Motor neuron (in vitro differentiated cells): ENCODE data around the gene CES2. TPM values are rescaled to one million over a fixed set of nuclear protein-coding genes. Genes with fewer than 3 reads are reported as not detected.
"Not testable (repeated sequence)": the region's sequence is repeated elsewhere in the genome, so short reads cannot be mapped to it uniquely, and the experiment has no call there.

ENCODE experiments used
- ATAC-seq, 8 experiments: fragments of 200-7000 bp; cut with Tn5 transposase; replicated peaks in 6 of 8; 2 replicates each; pipeline ENCODE4 v1.8.0; 2021; ENCODE audit warnings: mild to moderate bottlenecking in 8 of 8, moderate library complexity in 8 of 8
- H3K27ac ChIP-seq, 2 donors: fragments of 250-450 bp; sonication (Bioruptor Pico); 2 replicates each; pipeline ENCODE4 v1.9.0; 2021; ENCODE audit warnings: antibody characterized with exemption in 2 of 2, mild to moderate bottlenecking in 2 of 2, moderate library complexity in 1 of 2
- H3K4me1 ChIP-seq, 2 donors: fragments of 250-450 bp; sonication (Bioruptor Pico); replicated peaks in 1 of 2; 2 replicates each; pipeline ENCODE4 v1.6.1; 2021; ENCODE audit warnings: antibody characterized with exemption in 2 of 2, mild to moderate bottlenecking in 2 of 2, moderate library complexity in 1 of 2
- H3K4me3 ChIP-seq, 5 donors: fragments of 250-450 bp; sonication (Bioruptor Pico); 2 replicates each; pipeline ENCODE4 v1.9.0; 2021; ENCODE audit warnings: antibody characterized with exemption in 5 of 5, mild to moderate bottlenecking in 5 of 5, moderate library complexity in 4 of 5
- WGBS, 10 experiments: fragments of 450-650 bp; shearing (Covaris generic); methylation state at CpG; one replicate each; pipeline ENCODE4 v1.0.0; 2022; 5-methylcytosine and 5-hydroxymethylcytosine counted together
- in situ Hi-C, 9 experiments: fragments of 400-800 bp; cut with MboI; loops; one replicate each; pipeline ENCODE4 v1.15.0; 2021; ENCODE audit warnings: low sequenced_read_pairs in 9 of 9, low pct_unique_long_range_greater_than_20kb in 2 of 9; ENCODE audit not compliant: unreplicated experiment in 9 of 9
- total RNA-seq, 8 experiments: library from RNA; unstranded; fragments of 300-600 nt; gene quantifications; 2 replicates each; pipeline versions ENCODE4 v1.2.3 to v1.2.4, GENCODE V29; 2022

CES2 gene
- total RNA-seq, 8 experiments from 2014 or later = 16.8 to 73.9 (median 32.2) TPM

DNA sequence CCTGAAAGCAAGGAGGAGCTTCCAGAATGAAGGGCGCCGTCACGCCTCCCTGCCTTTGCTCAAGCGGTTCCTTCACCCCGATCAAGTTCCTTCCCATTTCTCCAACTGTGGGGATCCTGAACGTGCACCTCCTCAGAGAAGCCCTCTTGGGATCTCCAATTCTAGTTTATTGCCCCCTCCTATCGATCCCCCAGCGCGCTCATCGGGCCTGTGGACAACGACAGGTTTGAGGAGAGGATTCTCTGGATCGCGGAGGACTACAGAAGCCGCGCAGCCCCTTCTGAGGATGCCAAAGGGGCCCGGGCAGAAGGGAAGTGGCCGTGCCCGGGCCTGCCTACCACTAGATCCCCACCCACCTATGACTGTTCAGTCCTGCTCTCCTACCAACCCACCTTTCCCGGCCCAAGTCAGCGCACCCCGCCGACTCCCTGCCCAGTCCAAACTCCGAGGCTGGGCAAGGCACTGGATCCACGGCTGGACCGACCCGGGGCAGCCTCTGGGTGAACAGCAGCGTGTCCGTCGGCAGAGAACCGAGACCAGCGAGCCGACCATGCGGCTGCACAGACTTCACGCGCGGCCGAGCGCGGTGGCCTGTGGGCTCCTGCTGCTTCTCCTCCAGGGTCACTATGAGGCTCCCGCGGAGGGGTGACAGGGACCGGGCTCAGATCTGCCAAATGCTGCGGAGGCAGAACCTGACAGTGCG, 13.0 kb downstream of the CES2 start:
- Histone ChIP-seq H3K27ac (no peak overlapping the region), H3K4me1 (peaks cover 4 to 10% of the 10 kb centered on the region in 2 donors), H3K4me3 (peak overlapping the region in 4 of 5 donors; percentile 12 to 24 (median 16))
- ATAC-seq = peak; percentile 11 to 63 (median 46)
- 0 to 12% (median 2%) methylated on average over 1 to 14 of the region's 44 CpGs; no CpG with 5 or more reads in 6 of the 10 experiments for whole genome bisulfite sequencing, 10 experiments
- in situ Hi-C loops = loop anchor here in 1 of 9 experiments (25.0 kb wide), 1 partner anchor 464 kb away; the partner anchor contains the start of gene ZDHHC1

DNA sequence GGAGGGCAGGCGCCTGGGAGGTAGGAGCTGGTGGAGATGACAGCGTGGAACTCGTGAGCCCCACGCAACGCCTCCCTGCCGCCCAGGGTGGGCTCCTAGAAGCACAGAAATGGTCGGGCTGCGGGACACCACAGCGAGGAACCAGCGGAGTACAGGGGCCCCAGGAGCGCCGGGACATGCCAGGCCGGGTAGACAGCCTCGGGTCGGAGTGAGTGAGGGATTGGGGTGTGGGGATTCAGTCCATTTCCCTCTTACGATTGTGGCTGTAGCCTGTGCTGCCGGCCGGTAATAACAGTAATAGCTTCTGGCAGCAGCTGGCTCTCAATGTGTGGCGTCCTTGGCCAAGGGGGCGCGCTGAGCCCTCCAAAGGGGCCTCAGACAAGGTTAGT, 13.5 kb downstream of the CES2 start:
- Histone ChIP-seq H3K4me3 (peak overlapping the region in 3 of 5 donors; percentile 12 to 24 (median 20)), H3K4me1 (peaks cover 4 to 10% of the 10 kb centered on the region in 2 donors), H3K27ac (no peak overlapping the region)
- in situ Hi-C loops = loop anchor here in 1 of 9 experiments (25.0 kb wide), 1 partner anchor 463 kb away; the partner anchor contains the start of gene ZDHHC1
- peak in 4 of 8 experiments; percentile 2 to 38 (median 36) for ATAC-seq
- 8 to 55% (median 15%) methylated on average over 2 to 9 of the region's 21 CpGs; no CpG with 5 or more reads in 6 of the 10 experiments for WGBS, 10 experiments

DNA sequence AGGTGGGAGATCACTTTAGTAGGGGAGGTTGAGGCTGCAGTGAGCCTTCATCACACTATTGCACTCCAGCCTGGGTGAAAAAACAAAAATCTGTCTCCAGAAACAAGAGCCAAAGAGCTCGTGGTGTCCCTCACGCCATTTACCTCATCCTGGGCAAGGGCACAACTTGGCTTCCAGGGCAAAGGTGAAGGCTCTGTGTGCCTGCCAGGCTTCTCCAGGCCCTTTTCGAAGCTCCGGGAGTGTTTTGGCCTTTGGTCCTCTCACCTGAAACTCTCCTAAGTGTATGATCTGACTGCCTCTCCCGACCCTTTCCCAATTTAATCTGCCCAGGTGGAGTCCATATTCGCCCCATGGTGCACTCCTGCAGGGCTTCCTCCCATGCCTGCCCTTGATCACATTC, 14.2 kb downstream of the CES2 start:
- peaks cover 4 to 10% of the 10 kb centered on the region in 2 donors for H3K4me1 ChIP-seq
- in situ Hi-C loops = loop anchor here in 1 of 9 experiments (25.0 kb wide), 1 partner anchor 463 kb away; the partner anchor contains the start of gene ZDHHC1
- H3K4me3 ChIP-seq = no peak overlapping the region
- no peak overlapping the region for H3K27ac ChIP-seq
- 23 to 100% (median 56%) methylated on average over 1 to 6 of the region's 6 CpGs; no CpG with 5 or more reads in 2 of the 10 experiments for WGBS, 10 experiments
- no peak for ATAC-seq

- no peak overlapping the region for H3K27ac ChIP-seq
- no peak overlapping the region for H3K4me3 ChIP-seq
- 47 to 90% (median 68%) methylated on average over 1 to 2 of the region's 2 CpGs; no CpG with 5 or more reads in 2 of the 10 experiments for WGBS, 10 experiments
- no peak for ATAC-seq
- peaks cover 4 to 10% of the 10 kb centered on the region in 2 donors for H3K4me1 ChIP-seq
- in situ Hi-C loops = loop anchor here in 8 of 9 experiments (10.0 to 25.0 kb wide), 2 partner anchors 204 to 212 kb away; partner anchors contain the start of genes B3GNT9 (in 8 of the 8), FBXL8 (in 8 of the 8), TRADD (in 8 of the 8) and HSF4 (in 7 of the 8)
Observed at GRCh38 chr16:66950437-66950836, 15.1 kb downstream of the CES2 start.

DNA sequence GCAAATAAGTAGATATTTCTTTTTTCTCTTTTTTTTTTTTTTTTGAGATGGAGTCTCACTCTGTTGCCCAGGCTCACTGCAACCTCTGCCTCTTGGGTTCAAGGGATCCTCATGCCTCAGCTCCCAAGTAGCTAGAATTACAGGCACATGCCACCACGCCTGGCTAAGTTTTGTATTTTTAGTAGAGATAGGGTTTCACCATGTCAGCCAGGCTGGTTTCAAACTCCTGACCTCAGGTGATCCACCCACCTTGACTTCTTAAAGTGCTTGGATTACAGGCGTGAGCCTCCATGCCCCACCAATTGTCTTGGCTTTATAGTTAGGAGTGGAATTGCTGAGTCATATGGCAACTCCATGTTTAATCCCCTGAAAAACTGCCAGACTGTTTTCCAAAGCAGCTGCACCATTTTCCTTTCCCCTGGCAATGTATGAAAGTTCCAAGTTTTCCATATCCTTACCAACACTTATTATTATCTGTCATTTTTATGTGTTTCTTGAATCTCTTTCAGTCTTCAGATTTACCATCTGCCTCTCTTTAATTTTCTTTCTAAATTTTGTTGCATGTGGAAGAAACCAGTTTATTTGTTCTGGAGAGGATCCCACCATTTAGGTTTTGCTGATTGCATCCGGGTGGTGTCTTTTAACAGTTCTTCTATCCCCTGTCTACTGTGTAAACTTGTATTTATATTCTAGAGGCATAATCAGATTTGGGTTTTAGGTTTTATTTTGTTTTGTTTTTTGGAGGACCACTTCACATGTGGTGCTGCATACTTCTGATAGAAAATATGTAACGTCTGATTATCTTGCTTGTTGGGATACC, 15.9 kb downstream of the CES2 start:
- 37 to 100% (median 74%) methylated on average over 3 to 4 of the region's 4 CpGs for WGBS, 10 experiments
- no peak overlapping the region for H3K4me3 ChIP-seq
- H3K4me1 ChIP-seq = peaks cover 4 to 10% of the 10 kb centered on the region in 2 donors
- ATAC-seq = no peak
- in situ Hi-C loops = loop anchor here in 8 of 9 experiments (10.0 to 25.0 kb wide), 2 partner anchors 204 to 211 kb away; partner anchors contain the start of genes B3GNT9 (in 8 of the 8), FBXL8 (in 8 of the 8), TRADD (in 8 of the 8) and HSF4 (in 7 of the 8)
- H3K27ac ChIP-seq = no peak overlapping the region

GRCh38 chr16:66952430-66953110, 17.3 kb downstream of the CES2 start:
- Histone ChIP-seq H3K27ac (no peak overlapping the region), H3K4me3 (no peak overlapping the region), H3K4me1 (peaks cover 4 to 9% of the 10 kb centered on the region in 2 donors)
- 49 to 100% (median 61%) methylated on average over 1 to 6 of the region's 7 CpGs for WGBS, 10 experiments
- no peak for ATAC-seq
- in situ Hi-C loops = loop anchor here in 8 of 9 experiments (10.0 to 25.0 kb wide), 2 partner anchors 202 to 210 kb away; partner anchors contain the start of genes B3GNT9 (in 8 of the 8), FBXL8 (in 8 of the 8), TRADD (in 8 of the 8) and HSF4 (in 7 of the 8)

GRCh38 chr16:66953462-66954096, 18.3 kb downstream of the CES2 start:
- ATAC-seq = peak in 2 of 8 experiments; percentile 11 to 24
- Histone ChIP-seq H3K27ac (no peak overlapping the region), H3K4me1 (peaks cover 2 to 4% of the 10 kb centered on the region in 2 donors), H3K4me3 (no peak overlapping the region)
- WGBS, 10 experiments = 20 to 100% (median 61%) methylated on average over 1 to 8 of the region's 10 CpGs; no CpG with 5 or more reads in 1 of the 10 experiments
- in situ Hi-C loops = loop anchor here in 8 of 9 experiments (10.0 to 25.0 kb wide), 2 partner anchors 201 to 209 kb away; partner anchors contain the start of genes B3GNT9 (in 8 of the 8), FBXL8 (in 8 of the 8), TRADD (in 8 of the 8) and HSF4 (in 7 of the 8)

- in situ Hi-C loops = loop anchor here in 8 of 9 experiments (10.0 to 25.0 kb wide), 2 partner anchors 201 to 208 kb away; partner anchors contain the start of genes B3GNT9 (in 8 of the 8), FBXL8 (in 8 of the 8), TRADD (in 8 of the 8) and HSF4 (in 7 of the 8)
- H3K27ac ChIP-seq = no peak overlapping the region
- peaks cover 0 to under 1% of the 10 kb centered on the region in 2 donors for H3K4me1 ChIP-seq
- WGBS, 10 experiments = 0 to 49% (median 14%) methylated on average over 2 to 7 of the region's 8 CpGs; no CpG with 5 or more reads in 1 of the 10 experiments
- ATAC-seq = peak; percentile 60 to 94 (median 79)
- H3K4me3 ChIP-seq = no peak overlapping the region
Observed at GRCh38 chr16:66954097-66954659, 18.9 kb downstream of the CES2 start.

DNA sequence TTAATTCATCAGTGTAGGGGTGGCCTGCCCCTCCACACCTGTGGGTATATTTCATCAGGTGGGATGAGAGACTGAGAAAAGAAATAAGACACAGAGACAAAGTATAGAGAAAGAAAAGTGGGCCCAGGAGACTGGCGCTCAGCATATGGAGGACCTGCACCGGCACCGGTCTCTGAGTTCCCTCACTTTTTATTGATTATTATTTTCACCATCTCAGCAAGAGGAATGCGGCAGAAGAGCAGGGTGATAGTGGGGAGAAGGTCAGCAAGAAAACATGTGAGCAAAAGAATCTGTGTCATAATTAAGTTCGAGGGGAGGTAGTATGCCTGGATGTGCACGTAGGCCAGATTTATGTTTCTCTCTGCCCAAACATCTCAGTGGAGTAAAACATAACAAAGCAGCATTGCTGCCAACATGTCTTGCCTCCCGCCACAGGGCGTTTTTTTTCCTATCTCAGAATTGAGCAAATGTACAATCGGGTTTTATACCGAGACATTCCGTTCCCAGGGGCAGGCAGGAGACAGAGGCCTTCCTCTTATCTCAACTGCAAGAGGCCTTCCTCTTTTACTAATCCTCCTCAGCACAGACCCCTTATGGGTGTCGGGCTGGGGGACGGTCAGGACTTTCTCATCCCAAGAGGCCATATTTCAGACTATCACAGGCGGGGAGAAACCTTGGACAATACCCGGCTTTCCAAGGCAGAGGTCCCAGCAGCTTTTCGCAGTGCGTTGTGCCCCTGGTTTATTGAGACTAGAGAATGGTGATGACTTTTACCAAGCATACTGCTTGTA, 20.2 kb downstream of the CES2 start:
- not testable (repeated sequence) for ATAC-seq, H3K4me1 ChIP-seq, H3K4me3 ChIP-seq, H3K27ac ChIP-seq
- in situ Hi-C loops = loop anchor here in 8 of 9 experiments (10.0 to 25.0 kb wide), 2 partner anchors 199 to 207 kb away; partner anchors contain the start of genes B3GNT9 (in 8 of the 8), FBXL8 (in 8 of the 8), TRADD (in 8 of the 8) and HSF4 (in 7 of the 8)
- WGBS, 10 experiments = 62 to 100% (median 86%) methylated on average over 1 to 14 of the region's 17 CpGs; no CpG with 5 or more reads in 1 of the 10 experiments

DNA sequence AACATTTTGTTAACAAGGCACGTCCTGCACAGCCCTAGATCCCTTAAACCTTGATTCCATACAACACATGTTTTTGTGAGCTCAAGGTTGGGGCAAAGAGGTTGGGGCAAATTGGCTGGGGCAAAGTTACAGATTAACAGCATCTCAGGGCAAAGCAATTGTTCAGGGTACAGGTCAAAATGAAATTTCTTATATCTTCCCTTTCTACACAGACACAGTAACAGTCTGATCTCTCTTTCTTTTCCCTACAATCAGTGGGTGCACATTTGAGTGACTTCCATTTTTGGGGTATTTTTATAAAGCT, 20.8 kb downstream of the CES2 start:
- not testable (repeated sequence) for H3K27ac ChIP-seq, ATAC-seq, H3K4me3 ChIP-seq, H3K4me1 ChIP-seq
- in situ Hi-C loops = loop anchor here in 8 of 9 experiments (10.0 to 25.0 kb wide), 2 partner anchors 199 to 206 kb away; partner anchors contain the start of genes B3GNT9 (in 8 of the 8), FBXL8 (in 8 of the 8), TRADD (in 8 of the 8) and HSF4 (in 7 of the 8)
- WGBS, 10 experiments = 60% methylated on average over 1 of the region's 1 CpG; no CpG with 5 or more reads in 9 of the 10 experiments
